Kidney (tissue), 14 donors: ENCODE measurements around the gene CACNA2D1. TPM values are rescaled to one million over a fixed set of nuclear protein-coding genes. Genes with fewer than 3 reads are reported as not detected.

Experiments used
- DNase-seq, 5 donors: peaks; one replicate each; pipeline ENCODE4 v3.0.0-alpha.2; 2013 to 2020
- FAIRE-seq: peaks from 2 replicates; lab custom pipeline; 2012; peaks lifted over from hg19 to GRCh38; lab: Jason Lieb, UNC
- H3K27ac ChIP-seq, 2 donors: one replicate each; pipeline ENCODE4 v1.7.0; 2013; ENCODE audit warnings: low read depth in 2 of 2, low read length in 2 of 2, inconsistent platforms in 1 of 2
- H3K27me3 ChIP-seq: one replicate; pipeline ENCODE4 v1.7.1; 2013; ENCODE audit warnings: low read length, inconsistent platforms; ENCODE audit not compliant: control insufficient read depth, insufficient read depth
- H3K36me3 ChIP-seq, 3 donors: one replicate each; pipeline versions ENCODE4 v1.7.0 to v1.7.1; 2013; ENCODE audit warnings: low read length in 3 of 3, control low read depth in 1 of 3, inconsistent platforms in 1 of 3; ENCODE audit not compliant: insufficient read depth in 3 of 3, control insufficient read depth in 2 of 3
- H3K4me1 ChIP-seq, 3 donors: one replicate each; pipeline versions ENCODE4 v1.7.0 to v1.7.1; 2013; ENCODE audit warnings: low read length in 3 of 3, inconsistent platforms in 1 of 3, low read depth in 1 of 3; ENCODE audit not compliant: control insufficient read depth in 2 of 3, insufficient read depth in 2 of 3
- H3K4me3 ChIP-seq, 3 donors: one replicate each; pipeline versions ENCODE4 v1.7.0 to v1.8.1; 2013; ENCODE audit warnings: low read length in 3 of 3, control low read depth in 1 of 3, inconsistent platforms in 1 of 3
- H3K9ac ChIP-seq, 3 donors: one replicate each; pipeline versions ENCODE4 v1.7.0 to v1.7.1; 2013; ENCODE audit warnings: low read length in 3 of 3, control low read depth in 1 of 3, inconsistent platforms in 1 of 3
- H3K9me3 ChIP-seq, 3 donors: one replicate each; pipeline versions ENCODE4 v1.7.0 to v1.7.1; 2013; ENCODE audit warnings: low read length in 3 of 3, control low read depth in 1 of 3, inconsistent platforms in 1 of 3; ENCODE audit not compliant: control insufficient read depth in 2 of 3, insufficient read depth in 1 of 3
- intact Hi-C: fragments of 100-400 bp; cut with DNase I; formaldehyde crosslinking; loops from one replicate; pipeline ENCODE4 v1.11.1; 2022
- polyA plus RNA-seq: library from polyadenylated mRNA; stranded (reverse); fragments of 350-450 nt; fragmentation: Illumina TruSeq; extraction: RNeasy Lipid Tissue Mini Kit (QIAGEN cat#74804); gene quantifications from one replicate; pipeline ENCODE4 v1.2.3, GENCODE V29; 2014; ENCODE audit warnings: low read depth, low replicate concordance; ENCODE audit not compliant: insufficient read depth
- total RNA-seq: library from RNA; stranded (reverse); fragmentation: NEBNext Ultra II Directional; extraction: Animal tissue kit (Norgen Biotek cat#: 25700); gene quantifications from one replicate; pipeline ENCODE4 v1.2.1, GENCODE V29; 2021
- TF ChIP-seq, protein P1 (sequence below): IDR thresholded peaks from 3 replicates; pipeline ENCODE4 v1.5.1; 2012; ENCODE audit warnings: mild to moderate bottlenecking, moderate library complexity, borderline replicate concordance; ENCODE audit not compliant: insufficient read depth; ENCODE audit errors: extremely low read depth
- donor health status: control.
- donor health status: control.
- donor health status: control.
- donor health status: control.
- donor health status: control.
- donor health status: DM: yes; HTN: yes; CAD: no.
- donor health status: Normal renal cell carcinoma (clear cell type).

The CACNA2D1 gene
- total and polyA plus RNA-seq, 2 donors from 2014 or later, result 3.5 to 18.3 TPM

- no peak overlapping the region for H3K9ac ChIP-seq
- FAIRE-seq (no peak), DNase-seq (no peak)
- H3K27ac ChIP-seq, result no peak overlapping the region
- no peaks in the 10 kb centered on the region for H3K4me1 ChIP-seq
- TF ChIP-seq, protein P1, sequence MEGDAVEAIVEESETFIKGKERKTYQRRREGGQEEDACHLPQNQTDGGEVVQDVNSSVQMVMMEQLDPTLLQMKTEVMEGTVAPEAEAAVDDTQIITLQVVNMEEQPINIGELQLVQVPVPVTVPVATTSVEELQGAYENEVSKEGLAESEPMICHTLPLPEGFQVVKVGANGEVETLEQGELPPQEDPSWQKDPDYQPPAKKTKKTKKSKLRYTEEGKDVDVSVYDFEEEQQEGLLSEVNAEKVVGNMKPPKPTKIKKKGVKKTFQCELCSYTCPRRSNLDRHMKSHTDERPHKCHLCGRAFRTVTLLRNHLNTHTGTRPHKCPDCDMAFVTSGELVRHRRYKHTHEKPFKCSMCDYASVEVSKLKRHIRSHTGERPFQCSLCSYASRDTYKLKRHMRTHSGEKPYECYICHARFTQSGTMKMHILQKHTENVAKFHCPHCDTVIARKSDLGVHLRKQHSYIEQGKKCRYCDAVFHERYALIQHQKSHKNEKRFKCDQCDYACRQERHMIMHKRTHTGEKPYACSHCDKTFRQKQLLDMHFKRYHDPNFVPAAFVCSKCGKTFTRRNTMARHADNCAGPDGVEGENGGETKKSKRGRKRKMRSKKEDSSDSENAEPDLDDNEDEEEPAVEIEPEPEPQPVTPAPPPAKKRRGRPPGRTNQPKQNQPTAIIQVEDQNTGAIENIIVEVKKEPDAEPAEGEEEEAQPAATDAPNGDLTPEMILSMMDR, result no peak
- intact Hi-C loops, result no loop called here
- H3K27me3 ChIP-seq, result no peaks in the 10 kb centered on the region
- H3K4me3 ChIP-seq, result no peak overlapping the region
- no peaks in the 10 kb centered on the region for H3K36me3 ChIP-seq
- H3K9me3 ChIP-seq, result no peaks in the 10 kb centered on the region
Measured at GRCh38 chr7:82428186-82428961, 15.2 kb downstream of the CACNA2D1 start.

GRCh38 chr7:82423446-82423845 is 20.1 kb downstream of the CACNA2D1 start:
- Histone ChIP-seq H3K27ac (no peak overlapping the region), H3K27me3 (no peaks in the 10 kb centered on the region), H3K36me3 (no peaks in the 10 kb centered on the region), H3K9ac (no peak overlapping the region), H3K4me1 (no peaks in the 10 kb centered on the region), H3K4me3 (no peak overlapping the region), H3K9me3 (no peaks in the 10 kb centered on the region)
- intact Hi-C loops, result no loop called here
- TF ChIP-seq, protein P1, result no peak
- DNase-seq (no peak), FAIRE-seq (no peak)

- Histone ChIP-seq H3K9me3 (no peaks in the 10 kb centered on the region), H3K4me3 (no peak overlapping the region), H3K9ac (no peak overlapping the region), H3K4me1 (no peaks in the 10 kb centered on the region), H3K27me3 (no peaks in the 10 kb centered on the region), H3K36me3 (no peaks in the 10 kb centered on the region), H3K27ac (no peak overlapping the region)
- TF ChIP-seq, protein P1, result no peak
- no peak for FAIRE-seq
- intact Hi-C loops, result no loop called here
- peak in 2 of 5 donors; percentile 28 to 53 for DNase-seq
Measured at GRCh38 chr7:82419200-82419599, 24.4 kb downstream of the CACNA2D1 start.

DNA sequence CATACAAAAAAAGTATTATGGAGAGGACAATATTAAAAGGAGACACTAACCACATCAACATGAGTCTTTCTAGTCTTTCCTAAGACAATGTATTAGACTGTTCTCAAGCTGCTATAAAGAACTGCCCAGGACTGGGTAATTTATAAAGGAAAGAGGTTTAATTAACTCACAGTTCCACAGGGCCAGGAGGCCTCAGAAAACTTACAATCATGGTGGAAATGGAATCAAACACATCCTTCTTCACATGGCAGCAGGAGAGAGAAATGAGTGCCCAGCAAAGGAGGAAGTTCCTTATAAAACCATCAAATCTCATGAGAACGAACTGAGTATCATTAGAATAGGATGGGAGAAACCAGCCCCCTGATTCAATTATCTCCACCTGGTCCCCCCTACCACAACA is 25.7 kb downstream of the CACNA2D1 start:
- Histone ChIP-seq H3K36me3 (no peaks in the 10 kb centered on the region), H3K4me3 (no peak overlapping the region), H3K9ac (no peak overlapping the region), H3K9me3 (no peaks in the 10 kb centered on the region), H3K27ac (no peak overlapping the region), H3K4me1 (no peaks in the 10 kb centered on the region), H3K27me3 (no peaks in the 10 kb centered on the region)
- intact Hi-C loops, result no loop called here
- no peak for FAIRE-seq
- TF ChIP-seq, protein P1, result no peak
- DNase-seq, result no peak
